Measurements from ENCODE around the gene SENP8. TPM values are rescaled to one million over a fixed set of nuclear protein-coding genes. Genes with fewer than 3 reads are reported as not detected.

SENP8 gene
- total RNA-seq, 1 donor from 2014 or later: 6.5 TPM

GRCh38 chr15:72128359-72128758 is 10.2 kb downstream of the SENP8 start:
- H3K4me1 ChIP-seq: peaks cover 16% of the 10 kb centered on the region
- H3K27me3 ChIP-seq (ENCODE audit: low read depth): no peaks in the 10 kb centered on the region
- no peaks in the 10 kb centered on the region for H3K9me3 ChIP-seq (replicated peaks)
- no peak overlapping the region for H3K27ac ChIP-seq (replicated peaks)
- no peak for DNase-seq
- no peaks in the 10 kb centered on the region for H3K36me3 ChIP-seq
- intact Hi-C loops (cut with micrococcal nuclease): no loop called here
- no peak for TF ChIP-seq CTCF (IDR thresholded peaks at IDR 0.05; ENCODE audit: borderline replicate concordance)
- H3K4me3 ChIP-seq: no peak overlapping the region

DNA sequence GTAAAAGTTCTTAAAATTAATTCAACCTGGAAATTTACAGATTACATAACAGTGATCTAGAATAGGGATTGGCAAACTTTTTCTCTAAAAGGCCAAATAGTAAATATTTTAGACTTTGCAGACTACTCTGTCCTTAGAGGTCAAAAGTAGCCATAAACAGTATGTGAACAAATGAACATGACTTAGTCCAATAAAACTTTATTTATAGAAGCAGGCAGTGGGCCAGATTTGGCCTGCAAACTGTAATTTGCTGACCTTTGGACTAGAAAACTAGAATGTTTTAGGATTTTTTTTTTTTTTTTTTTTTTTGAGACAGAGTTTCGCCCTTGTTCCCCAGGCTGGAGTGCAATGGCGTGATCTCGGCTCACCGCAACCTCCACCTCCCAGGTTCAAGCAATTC is 12.1 kb downstream of the SENP8 start:
- Histone ChIP-seq H3K27ac (replicated peaks) (no peak overlapping the region), H3K9me3 (replicated peaks) (no peaks in the 10 kb centered on the region), H3K36me3 (no peaks in the 10 kb centered on the region), H3K4me1 (peaks cover 11% of the 10 kb centered on the region), H3K27me3 (ENCODE audit: low read depth) (no peaks in the 10 kb centered on the region), H3K4me3 (no peak overlapping the region)
- no peak for DNase-seq
- no peak for TF ChIP-seq CTCF (IDR thresholded peaks at IDR 0.05; ENCODE audit: borderline replicate concordance)
- intact Hi-C loops (cut with micrococcal nuclease): no loop called here

- Histone ChIP-seq H3K4me3 (no peak overlapping the region), H3K27ac (replicated peaks) (no peak overlapping the region), H3K36me3 (no peaks in the 10 kb centered on the region), H3K9me3 (replicated peaks) (no peaks in the 10 kb centered on the region), H3K27me3 (ENCODE audit: low read depth) (no peaks in the 10 kb centered on the region), H3K4me1 (peaks cover 16% of the 10 kb centered on the region)
- no peak for TF ChIP-seq CTCF (IDR thresholded peaks at IDR 0.05; ENCODE audit: borderline replicate concordance)
- DNase-seq: no peak
- intact Hi-C loops (cut with micrococcal nuclease): no loop called here
These were observed 13.7 kb downstream of the SENP8 start for GRCh38 chr15:72131922-72132321.

- Histone ChIP-seq H3K27ac (replicated peaks) (no peak overlapping the region), H3K36me3 (no peaks in the 10 kb centered on the region), H3K4me1 (peaks cover 17% of the 10 kb centered on the region), H3K9me3 (replicated peaks) (no peaks in the 10 kb centered on the region), H3K27me3 (ENCODE audit: low read depth) (no peaks in the 10 kb centered on the region), H3K4me3 (no peak overlapping the region)
- no peak for TF ChIP-seq CTCF (IDR thresholded peaks at IDR 0.05; ENCODE audit: borderline replicate concordance)
- intact Hi-C loops (cut with micrococcal nuclease): no loop called here
- no peak for DNase-seq
These were observed 15.0 kb downstream of the SENP8 start for GRCh38 chr15:72133211-72133610.

DNA sequence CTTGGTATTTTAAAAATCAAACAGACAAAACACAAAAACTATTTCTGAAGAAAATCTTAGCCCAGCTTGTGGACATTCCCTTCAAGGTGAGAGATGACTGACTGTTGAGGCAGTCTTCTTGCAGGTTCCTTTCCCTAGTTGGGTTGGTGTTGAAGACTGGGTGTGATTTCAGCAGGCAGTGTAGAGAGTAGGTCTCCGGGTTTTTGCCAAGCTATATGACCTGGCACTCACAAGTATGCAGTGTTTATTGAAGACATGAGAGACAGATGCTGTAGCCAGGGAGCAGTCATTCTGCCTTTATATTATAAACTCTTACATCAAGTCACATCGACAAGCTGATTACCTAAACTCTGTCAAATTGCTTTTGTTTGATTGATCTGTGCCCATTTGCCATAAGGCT is 17.5 kb downstream of the SENP8 start:
- H3K27me3 ChIP-seq (ENCODE audit: low read depth): no peaks in the 10 kb centered on the region
- intact Hi-C loops (cut with micrococcal nuclease): no loop called here
- H3K27ac ChIP-seq (replicated peaks): no peak overlapping the region
- H3K36me3 ChIP-seq: no peaks in the 10 kb centered on the region
- no peaks in the 10 kb centered on the region for H3K9me3 ChIP-seq (replicated peaks)
- H3K4me3 ChIP-seq: no peak overlapping the region
- DNase-seq: no peak
- no peak for TF ChIP-seq CTCF (IDR thresholded peaks at IDR 0.05; ENCODE audit: borderline replicate concordance)
- peaks cover 32% of the 10 kb centered on the region for H3K4me1 ChIP-seq

All from left ventricle myocardium inferior (tissue), 1 donor.